GM12878 (cell line): Measurements from ENCODE around the gene SIGLEC10. TPM values are rescaled to one million over a fixed set of nuclear protein-coding genes. Genes with fewer than 3 reads are reported as not detected.

ENCODE experiments used
- ATAC-seq: fragments of 200-7000 bp; cut with Tn5 transposase; 3 replicates; pipeline ENCODE4 v1.9.1; 2020; ENCODE audit warnings: mild to moderate bottlenecking, moderate library complexity
- BruUV-seq: library from RNA; stranded (reverse); fragments of 400-500 nt; replicated peaks from 2 replicates; lab custom pipeline; 2021; lab: Mats Ljungman, UMichigan
- CTCF ChIA-PET: fragments of 300-600 bp; sonication (Branson Sonifier 250); formaldehyde crosslinking; extraction: SDS; loops from one replicate; lab custom pipeline; 2021; ENCODE audit warnings: inconsistent platforms; lab: Yijun Ruan, JAX
- POLR2A ChIA-PET: fragments of 350-600 bp; formaldehyde crosslinking; extraction: SDS; loops from one replicate; lab custom pipeline; 2021; ENCODE audit warnings: inconsistent platforms; lab: Charles Lee
- RAD21 ChIA-PET: fragments of 300-600 bp; sonication (Branson Sonifier 250); formaldehyde crosslinking; loops from one replicate; lab custom pipeline; 2023; ENCODE audit warnings: antibody characterized with exemption; ENCODE audit not compliant: unreplicated experiment; lab: Charles Lee
- SMC1A ChIA-PET: fragments of 300-600 bp; sonication (Branson Sonifier 250); formaldehyde crosslinking; loops from one replicate; lab custom pipeline; 2023; ENCODE audit not compliant: unreplicated experiment, uncharacterized antibody; lab: Charles Lee
- DNase-seq: peaks from one replicate; pipeline ENCODE4 v3.0.0-alpha.2; 2011; ENCODE audit warnings: low read depth, low spot score
- FAIRE-seq: peaks from 3 replicates; lab custom pipeline; 2011; peaks lifted over from hg19 to GRCh38; lab: Jason Lieb, UNC
- H2AFZ ChIP-seq: 2 replicates; pipeline ENCODE4 v1.6.0; 2011; ENCODE audit warnings: low read depth, low read length, control low read depth; ENCODE audit not compliant: control insufficient read depth
- H3K27ac ChIP-seq: 2 replicates; pipeline ENCODE4 v1.5.1; 2011; ENCODE audit warnings: control low read depth; ENCODE audit not compliant: control insufficient read depth, insufficient read depth
- H3K27me3 ChIP-seq, 2 experiments: replicated peaks in 1 of 2; 2 replicates each; pipeline versions ENCODE4 v1.6.0 to v1.6.1; 2011; ENCODE audit warnings: low read length in 1 of 2; ENCODE audit not compliant: control insufficient read depth in 2 of 2, insufficient read depth in 2 of 2
- H3K36me3 ChIP-seq, 2 experiments: 2 replicates each; pipeline ENCODE4 v1.5.1; 2011; ENCODE audit warnings: low read length in 1 of 2; ENCODE audit not compliant: control insufficient read depth in 2 of 2, insufficient read depth in 2 of 2
- H3K4me1 ChIP-seq: 2 replicates; pipeline ENCODE4 v1.6.1; 2011; ENCODE audit warnings: mild to moderate bottlenecking, low read length, moderate library complexity, mixed read lengths; ENCODE audit not compliant: control insufficient read depth, insufficient read depth
- H3K4me2 ChIP-seq: 2 replicates; pipeline ENCODE4 v1.6.0; 2011; ENCODE audit warnings: control low read depth; ENCODE audit not compliant: control insufficient read depth, insufficient read depth
- H3K4me3 ChIP-seq: fragments of 200-600 bp; sonication (generic); 2 replicates; pipeline ENCODE4 v1.5.1; 2016
- H3K79me2 ChIP-seq: 2 replicates; pipeline ENCODE4 v1.6.0; 2011; ENCODE audit warnings: low read length; ENCODE audit not compliant: control insufficient read depth, insufficient read depth
- H3K9ac ChIP-seq: 2 replicates; pipeline ENCODE4 v1.8.0; 2011; ENCODE audit warnings: low read length, control low read depth, mixed read lengths; ENCODE audit not compliant: control insufficient read depth, insufficient read depth
- H3K9me3 ChIP-seq: replicated peaks from 3 replicates; pipeline ENCODE4 v1.5.1; 2011; ENCODE audit warnings: mild to moderate bottlenecking, low read length; ENCODE audit not compliant: control insufficient read depth, insufficient read depth
- H4K20me1 ChIP-seq: 2 replicates; pipeline ENCODE4 v1.6.0; 2011; ENCODE audit not compliant: control insufficient read depth, insufficient read depth
- CHD4 ChIP-seq: fragments of 200-600 bp; sonication (generic); IDR thresholded peaks from 2 replicates; pipeline ENCODE4 v1.6.1; 2016; ENCODE audit warnings: mild to moderate bottlenecking
- DPF2 ChIP-seq: fragments of 450-650 bp; IDR thresholded peaks from 2 replicates; pipeline ENCODE4 v1.6.1; 2017; ENCODE audit warnings: mild to moderate bottlenecking
- EP300 ChIP-seq, 2 experiments: fragments of 150-350 bp in 1 of 2; IDR thresholded peaks; 2 replicates each; pipeline ENCODE4 v1.6.1; 2011 to 2012; ENCODE audit warnings: low read depth in 2 of 2, low read length in 2 of 2, borderline replicate concordance in 1 of 2, improper control_type of control experiment in 1 of 2, inconsistent platforms in 1 of 2; ENCODE audit not compliant: control insufficient read depth in 1 of 2
- NFYA ChIP-seq: IDR thresholded peaks from 2 replicates; pipeline ENCODE4 v1.6.1; 2011; ENCODE audit warnings: low read depth, mild to moderate bottlenecking, low read length, improper control_type of control experiment, borderline replicate concordance
- POLR2AphosphoS2 ChIP-seq: IDR thresholded peaks from 2 replicates; pipeline ENCODE4 v1.6.1; 2011; ENCODE audit warnings: low read depth, mild to moderate bottlenecking, low read length, improper control_type of control experiment, moderate library complexity
- SP1 ChIP-seq: IDR thresholded peaks from one replicate; pipeline ENCODE4 v1.6.1; 2011; ENCODE audit warnings: low read depth, low read length
- SREBF2 ChIP-seq: IDR thresholded peaks from 2 replicates; pipeline ENCODE4 v1.6.1; 2012; ENCODE audit warnings: mild to moderate bottlenecking, low read length
- STAT3 ChIP-seq: IDR thresholded peaks from 2 replicates; pipeline ENCODE4 v1.6.1; 2011; ENCODE audit warnings: low read depth, low read length, improper control_type of control experiment
- WGBS: methylation state at CpG from one replicate; pipeline ENCODE4 v1.1.6; 2016; ENCODE audit warnings: low lambda C conversion rate; ENCODE audit not compliant: insufficient replicate concordance, insufficient coverage; ENCODE audit errors: missing lambda C conversion rate; 5-methylcytosine and 5-hydroxymethylcytosine counted together
- in situ Hi-C: fragments of 300-500 bp; cut with MboI; formaldehyde crosslinking; loops from 9 replicates; pipeline ENCODE4 v1.14.3; 2018; ENCODE audit warnings: mixed read lengths
- intact Hi-C: fragments of 100-400 bp; cut with micrococcal nuclease; formaldehyde crosslinking; loops from one replicate; pipeline ENCODE4 v1.14.2; 2022; ENCODE audit not compliant: unreplicated experiment
- polyA plus RNA-seq, 11 experiments: library from polyadenylated mRNA; depleted of rRNA in 4 of 11; unstranded in 6 of 11; stranded (reverse) in 5 of 11; fragments of >200 nt; fragmentation: Nextera tagmentation in 4 of 11; fragmentation: Illumina TruSeq in 1 of 11; extraction: Ambion mirVana in 4 of 11; extraction: Trizol in 1 of 11; gene quantifications; 1 replicate in 1 of 11; 2 replicates in 10 of 11; pipeline versions ENCODE4 v1.2.1 to v1.2.3, GENCODE V29; 2011 to 2016; ENCODE audit warnings: inconsistent platforms in 2 of 11, missing spikeins in 2 of 11, low read depth in 1 of 11
- total RNA-seq, 4 experiments: library from RNA; depleted of rRNA in 3 of 4; stranded (reverse); fragments of >200 nt in 3 of 4; fragmentation: Illumina TruSeq in 1 of 4; extraction: Trizol in 1 of 4; gene quantifications; 2 replicates each; pipeline versions ENCODE4 v1.2.1 to v1.2.3, GENCODE V29; 2013 to 2021
- TF ChIP-seq, protein P1 (sequence below): fragments of 450-650 bp; IDR thresholded peaks from 2 replicates; pipeline ENCODE4 v1.6.1; 2017; ENCODE audit warnings: borderline replicate concordance
- TF ChIP-seq, protein P2 (sequence below): fragments of 450-650 bp; IDR thresholded peaks from 2 replicates; pipeline ENCODE4 v1.6.1; 2016; ENCODE audit warnings: mild to moderate bottlenecking
- TF ChIP-seq, protein P3 (sequence below): fragments of 450-650 bp; IDR thresholded peaks from 2 replicates; pipeline ENCODE4 v1.6.1; 2017; ENCODE audit warnings: mild to moderate bottlenecking

The SIGLEC10 gene
- total and polyA plus RNA-seq, 10 of the 15 experiments (the other 5 are each of a cell fraction or from before 2014, with no cell fraction given) = 2.3 to 16.8 (median 7.8) TPM

DNA sequence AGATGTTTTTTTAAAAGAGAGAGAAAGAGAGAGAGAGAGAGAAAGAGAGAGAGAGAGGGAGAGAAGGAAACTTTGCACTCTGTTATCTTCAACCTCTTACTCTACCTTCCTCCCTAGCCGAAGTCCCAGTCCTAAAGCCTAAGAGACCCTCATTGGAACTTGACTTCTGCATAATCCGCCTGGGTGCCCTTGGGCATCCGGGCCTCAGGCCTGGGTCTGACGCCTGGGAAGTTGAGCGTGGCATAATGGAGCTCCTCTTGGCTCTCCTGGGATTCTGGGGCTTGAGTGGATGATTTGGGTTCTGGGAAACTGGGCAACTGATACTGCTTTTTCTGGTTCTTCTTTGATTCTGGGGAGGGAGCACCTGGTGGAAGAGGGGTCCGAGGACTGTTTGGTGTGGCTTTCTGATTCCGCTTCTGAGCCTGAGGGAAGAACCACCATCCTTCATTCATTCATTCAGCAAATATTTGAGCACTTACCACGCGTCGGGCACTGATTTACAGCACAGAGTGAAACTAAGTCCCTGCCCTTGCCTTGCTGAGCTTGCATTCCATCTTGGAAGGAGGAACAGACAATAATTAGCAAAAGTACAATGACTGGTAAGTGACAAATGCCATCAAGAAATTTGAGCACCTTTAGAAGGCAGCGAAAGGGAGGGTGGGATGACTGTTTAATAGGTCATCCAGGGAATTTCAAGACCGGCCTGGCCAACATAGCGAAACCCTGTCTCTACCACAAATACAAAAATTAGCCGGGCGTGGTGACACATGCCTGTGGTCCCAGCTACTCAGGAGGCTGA, 6.3 kb downstream of the SIGLEC10 start:
- Histone ChIP-seq H3K79me2 (no peaks in the 10 kb centered on the region), H3K9ac (no peak overlapping the region), H3K4me1 (peaks cover 15% of the 10 kb centered on the region), H3K9me3 (no peaks in the 10 kb centered on the region), H4K20me1 (no peaks in the 10 kb centered on the region), H3K36me3 (no peaks in the 10 kb centered on the region), H3K4me3 (no peak overlapping the region), H3K4me2 (no peak overlapping the region), H3K27ac (no peak overlapping the region), H3K27me3 (no peaks in the 10 kb centered on the region), H2AFZ (no peak overlapping the region)
- TF ChIP-seq, protein P1, sequence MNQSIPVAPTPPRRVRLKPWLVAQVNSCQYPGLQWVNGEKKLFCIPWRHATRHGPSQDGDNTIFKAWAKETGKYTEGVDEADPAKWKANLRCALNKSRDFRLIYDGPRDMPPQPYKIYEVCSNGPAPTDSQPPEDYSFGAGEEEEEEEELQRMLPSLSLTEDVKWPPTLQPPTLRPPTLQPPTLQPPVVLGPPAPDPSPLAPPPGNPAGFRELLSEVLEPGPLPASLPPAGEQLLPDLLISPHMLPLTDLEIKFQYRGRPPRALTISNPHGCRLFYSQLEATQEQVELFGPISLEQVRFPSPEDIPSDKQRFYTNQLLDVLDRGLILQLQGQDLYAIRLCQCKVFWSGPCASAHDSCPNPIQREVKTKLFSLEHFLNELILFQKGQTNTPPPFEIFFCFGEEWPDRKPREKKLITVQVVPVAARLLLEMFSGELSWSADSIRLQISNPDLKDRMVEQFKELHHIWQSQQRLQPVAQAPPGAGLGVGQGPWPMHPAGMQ = no peak
- no peak for TF ChIP-seq SREBF2
- no peak for TF ChIP-seq CHD4
- no peak for TF ChIP-seq STAT3
- no peak for TF ChIP-seq NFYA
- TF ChIP-seq, protein P2, sequence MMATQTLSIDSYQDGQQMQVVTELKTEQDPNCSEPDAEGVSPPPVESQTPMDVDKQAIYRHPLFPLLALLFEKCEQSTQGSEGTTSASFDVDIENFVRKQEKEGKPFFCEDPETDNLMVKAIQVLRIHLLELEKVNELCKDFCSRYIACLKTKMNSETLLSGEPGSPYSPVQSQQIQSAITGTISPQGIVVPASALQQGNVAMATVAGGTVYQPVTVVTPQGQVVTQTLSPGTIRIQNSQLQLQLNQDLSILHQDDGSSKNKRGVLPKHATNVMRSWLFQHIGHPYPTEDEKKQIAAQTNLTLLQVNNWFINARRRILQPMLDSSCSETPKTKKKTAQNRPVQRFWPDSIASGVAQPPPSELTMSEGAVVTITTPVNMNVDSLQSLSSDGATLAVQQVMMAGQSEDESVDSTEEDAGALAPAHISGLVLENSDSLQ = no peak
- TF ChIP-seq DPF2 = no peak
- TF ChIP-seq SP1 = no peak
- no peak for TF ChIP-seq POLR2AphosphoS2
- TF ChIP-seq EP300 (IDR thresholded peaks at IDR 0.05; ENCODE audit: borderline replicate concordance in 1 of 2, control insufficient read depth in 1 of 2, low read depth in 2 of 2, low read length in 2 of 2) = no peak
- TF ChIP-seq, protein P3, sequence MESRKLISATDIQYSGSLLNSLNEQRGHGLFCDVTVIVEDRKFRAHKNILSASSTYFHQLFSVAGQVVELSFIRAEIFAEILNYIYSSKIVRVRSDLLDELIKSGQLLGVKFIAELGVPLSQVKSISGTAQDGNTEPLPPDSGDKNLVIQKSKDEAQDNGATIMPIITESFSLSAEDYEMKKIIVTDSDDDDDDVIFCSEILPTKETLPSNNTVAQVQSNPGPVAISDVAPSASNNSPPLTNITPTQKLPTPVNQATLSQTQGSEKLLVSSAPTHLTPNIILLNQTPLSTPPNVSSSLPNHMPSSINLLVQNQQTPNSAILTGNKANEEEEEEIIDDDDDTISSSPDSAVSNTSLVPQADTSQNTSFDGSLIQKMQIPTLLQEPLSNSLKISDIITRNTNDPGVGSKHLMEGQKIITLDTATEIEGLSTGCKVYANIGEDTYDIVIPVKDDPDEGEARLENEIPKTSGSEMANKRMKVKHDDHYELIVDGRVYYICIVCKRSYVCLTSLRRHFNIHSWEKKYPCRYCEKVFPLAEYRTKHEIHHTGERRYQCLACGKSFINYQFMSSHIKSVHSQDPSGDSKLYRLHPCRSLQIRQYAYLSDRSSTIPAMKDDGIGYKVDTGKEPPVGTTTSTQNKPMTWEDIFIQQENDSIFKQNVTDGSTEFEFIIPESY = no peak
- CTCF ChIA-PET = interaction anchor here (1.0 to 5.7 kb wide), 2 partner anchors 13 to 71 kb away, joined by 3 to 47 read pairs; partner anchors contain the start of gene VSIG10L
- FAIRE-seq = no peak
- RAD21 ChIA-PET = interaction anchor here (1.1 kb wide), 1 partner anchor 73 kb away, joined by 3 read pairs; no protein-coding TSS in a partner anchor
- SMC1A ChIA-PET = no interaction called here
- in situ Hi-C loops (no loop called here), intact Hi-C loops (no loop called here)
- POLR2A ChIA-PET = no interaction called here
- WGBS = 82% methylated on average over 15 of the region's 15 CpGs
- no TSS peak for BruUV-seq
- DNase-seq = no peak
- no peak for ATAC-seq
